Trophoblast cell (in vitro differentiated cells and primary cell): ENCODE results near the gene MAEA.

ENCODE experiments used
- DNase-seq, 2 donors: peaks; one replicate each; pipeline ENCODE4 v3.0.0-alpha.2; 2016
- H2AFZ ChIP-seq: 2 replicates; pipeline ENCODE4 v1.6.1; 2013; ENCODE audit warnings: low read length, moderate library complexity, mild to moderate bottlenecking; ENCODE audit not compliant: insufficient read depth, poor library complexity
- H2AK5ac ChIP-seq: 2 replicates; pipeline ENCODE4 v1.6.1; 2013; ENCODE audit warnings: mild to moderate bottlenecking, low read length
- H2BK120ac ChIP-seq: 2 replicates; pipeline ENCODE4 v1.6.1; 2013; ENCODE audit warnings: low read length, mild to moderate bottlenecking, moderate library complexity; ENCODE audit not compliant: insufficient read depth, poor library complexity
- H2BK12ac ChIP-seq: 2 replicates; pipeline ENCODE4 v1.6.1; 2013; ENCODE audit warnings: mild to moderate bottlenecking, low read length, moderate library complexity
- H2BK5ac ChIP-seq: 2 replicates; pipeline ENCODE4 v1.6.1; 2013; ENCODE audit warnings: low read length, low read depth, moderate library complexity, mild to moderate bottlenecking; ENCODE audit not compliant: poor library complexity
- H3K14ac ChIP-seq: 2 replicates; pipeline ENCODE4 v1.6.1; 2013; ENCODE audit warnings: mild to moderate bottlenecking, low read length
- H3K18ac ChIP-seq: 2 replicates; pipeline ENCODE4 v1.6.1; 2013; ENCODE audit warnings: mild to moderate bottlenecking, low read length
- H3K23ac ChIP-seq: 2 replicates; pipeline ENCODE4 v1.6.1; 2013; ENCODE audit warnings: low read length
- H3K27ac ChIP-seq: 2 replicates; pipeline ENCODE4 v1.5.1; 2013; ENCODE audit warnings: low read depth, mild to moderate bottlenecking, inconsistent platforms, low read length, moderate library complexity
- H3K27me3 ChIP-seq: 2 replicates; pipeline ENCODE4 v1.6.1; 2013; ENCODE audit warnings: inconsistent platforms, mild to moderate bottlenecking, low read length, moderate library complexity; ENCODE audit not compliant: insufficient read depth
- H3K36me3 ChIP-seq, 2 experiments: 1 replicate in 1 of 2; 2 replicates in 1 of 2; pipeline ENCODE4 v1.6.1; 2013; ENCODE audit warnings: low read length in 2 of 2, mild to moderate bottlenecking in 2 of 2, moderate library complexity in 1 of 2; ENCODE audit not compliant: insufficient read depth in 2 of 2, control insufficient read depth in 1 of 2
- H3K4ac ChIP-seq: 2 replicates; pipeline ENCODE4 v1.6.1; 2013; ENCODE audit warnings: low read depth, mild to moderate bottlenecking, low read length, moderate library complexity
- H3K4me1 ChIP-seq, 2 experiments: 1 replicate in 1 of 2; 2 replicates in 1 of 2; pipeline ENCODE4 v1.6.1; 2013; ENCODE audit warnings: low read length in 2 of 2, mild to moderate bottlenecking in 2 of 2, moderate library complexity in 1 of 2; ENCODE audit not compliant: insufficient read depth in 2 of 2, control insufficient read depth in 1 of 2
- H3K4me2 ChIP-seq: 2 replicates; pipeline ENCODE4 v1.6.1; 2013; ENCODE audit warnings: inconsistent platforms, mild to moderate bottlenecking, low read length, moderate library complexity
- H3K4me3 ChIP-seq: 2 replicates; pipeline ENCODE4 v1.5.1; 2013; ENCODE audit warnings: mild to moderate bottlenecking, low read depth, low read length, inconsistent platforms
- H3K79me1 ChIP-seq: one replicate; pipeline ENCODE4 v1.6.1; 2013; ENCODE audit warnings: low read length
- H3K79me2 ChIP-seq: 2 replicates; pipeline ENCODE4 v1.6.1; 2013; ENCODE audit warnings: low read length, mild to moderate bottlenecking; ENCODE audit not compliant: control insufficient read depth, insufficient read depth, poor library complexity
- H3K9ac ChIP-seq: 2 replicates; pipeline ENCODE4 v1.6.1; 2013; ENCODE audit warnings: mild to moderate bottlenecking, low read length
- H3K9me3 ChIP-seq: 2 replicates; pipeline ENCODE4 v1.6.1; 2013; ENCODE audit warnings: low read depth, mild to moderate bottlenecking, control low read depth, inconsistent platforms, low read length; ENCODE audit not compliant: insufficient read depth
- H4K12ac ChIP-seq: 2 replicates; pipeline ENCODE4 v1.6.1; 2013; ENCODE audit warnings: low read depth, mild to moderate bottlenecking, low read length, moderate library complexity
- H4K8ac ChIP-seq: 2 replicates; pipeline ENCODE4 v1.6.1; 2013; ENCODE audit warnings: low read depth, mild to moderate bottlenecking, low read length, moderate library complexity
- H4K91ac ChIP-seq: one replicate; pipeline ENCODE4 v1.6.1; 2013; ENCODE audit warnings: low read depth, mild to moderate bottlenecking, low read length, moderate library complexity
- WGBS: extraction: QIAGEN DNeasy Blood & Tissue Kit; methylation state at CpG from one replicate; pipeline ENCODE4 v1.1.7; 2013; ENCODE audit warnings: missing lambda C conversion rate; ENCODE audit not compliant: insufficient read length, insufficient coverage; ENCODE audit errors: extremely low coverage; 5-methylcytosine and 5-hydroxymethylcytosine counted together

Gene MAEA

GRCh38 chr4:1302159-1302558 is 12.5 kb downstream of the MAEA start:
- no peak overlapping the region for H4K8ac ChIP-seq
- H2BK5ac ChIP-seq, result no peak overlapping the region
- no peak overlapping the region for H3K4ac ChIP-seq
- no peak overlapping the region for H3K23ac ChIP-seq
- no peak overlapping the region for H3K27ac ChIP-seq
- H3K4me3 ChIP-seq, result no peak overlapping the region
- H3K27me3 ChIP-seq, result no peaks in the 10 kb centered on the region
- H3K79me2 ChIP-seq, result peaks cover 18% of the 10 kb centered on the region
- no peak overlapping the region for H3K14ac ChIP-seq
- H3K36me3 ChIP-seq, result peaks cover 40 to 49% of the 10 kb centered on the region in 2 experiments
- H2AFZ ChIP-seq, result no peak overlapping the region
- H3K9ac ChIP-seq, result no peak overlapping the region
- peaks cover 0 to 2% of the 10 kb centered on the region in 2 experiments for H3K4me1 ChIP-seq
- H3K79me1 ChIP-seq, result no peaks in the 10 kb centered on the region
- no peak for DNase-seq
- no peak overlapping the region for H2BK120ac ChIP-seq
- no peak overlapping the region for H3K18ac ChIP-seq
- H3K4me2 ChIP-seq, result no peak overlapping the region
- H3K9me3 ChIP-seq, result peaks cover 2% of the 10 kb centered on the region
- no CpG with 5 or more reads among the region's 4 CpGs for whole genome bisulfite sequencing
- no peak overlapping the region for H4K12ac ChIP-seq
- H4K91ac ChIP-seq, result no peak overlapping the region
- no peak overlapping the region for H2BK12ac ChIP-seq
- H2AK5ac ChIP-seq, result no peak overlapping the region

- H3K79me2 ChIP-seq, result peaks cover 16% of the 10 kb centered on the region
- H2BK120ac ChIP-seq, result no peak overlapping the region
- no peak overlapping the region for H2BK12ac ChIP-seq
- WGBS, result no CpG with 5 or more reads among the region's 13 CpGs
- no peak overlapping the region for H2AFZ ChIP-seq
- H4K8ac ChIP-seq, result no peak overlapping the region
- H2BK5ac ChIP-seq, result no peak overlapping the region
- H3K14ac ChIP-seq, result no peak overlapping the region
- no peaks in the 10 kb centered on the region for H3K79me1 ChIP-seq
- H3K4me1 ChIP-seq, result peaks cover 13 to 22% of the 10 kb centered on the region in 2 experiments
- H3K4ac ChIP-seq, result no peak overlapping the region
- H3K4me2 ChIP-seq, result no peak overlapping the region
- peak; percentile 63 to 70 for DNase-seq
- H3K36me3 ChIP-seq, result peaks cover 12 to 33% of the 10 kb centered on the region in 2 experiments
- H3K9me3 ChIP-seq, result peaks cover under 1% of the 10 kb centered on the region
- H4K91ac ChIP-seq, result no peak overlapping the region
- H3K4me3 ChIP-seq, result no peak overlapping the region
- H4K12ac ChIP-seq, result no peak overlapping the region
- no peak overlapping the region for H2AK5ac ChIP-seq
- H3K23ac ChIP-seq, result no peak overlapping the region
- H3K27ac ChIP-seq, result no peak overlapping the region
- H3K9ac ChIP-seq, result no peak overlapping the region
- no peak overlapping the region for H3K18ac ChIP-seq
- no peaks in the 10 kb centered on the region for H3K27me3 ChIP-seq
These were observed 15.6 kb downstream of the MAEA start for GRCh38 chr4:1305261-1305711.

GRCh38 chr4:1305781-1306455 is 16.2 kb downstream of the MAEA start:
- WGBS, result no CpG with 5 or more reads among the region's 17 CpGs
- peaks cover 7 to 28% of the 10 kb centered on the region in 2 experiments for H3K36me3 ChIP-seq

GRCh38 chr4:1307951-1308735 is 18.5 kb downstream of the MAEA start:
- no peak overlapping the region for H2AFZ ChIP-seq
- no CpG with 5 or more reads among the region's 34 CpGs for WGBS

More at GRCh38 chr4:1305781-1306455, 16.2 kb downstream of the MAEA start:
- H3K18ac ChIP-seq, result no peak overlapping the region
- DNase-seq, result no peak
- H2AK5ac ChIP-seq, result no peak overlapping the region
- H4K12ac ChIP-seq, result no peak overlapping the region
- H3K27ac ChIP-seq, result no peak overlapping the region
- H3K79me1 ChIP-seq, result no peaks in the 10 kb centered on the region
- H3K4me2 ChIP-seq, result no peak overlapping the region
- H3K27me3 ChIP-seq, result no peaks in the 10 kb centered on the region
- H3K14ac ChIP-seq, result no peak overlapping the region
- no peak overlapping the region for H3K23ac ChIP-seq
- H3K79me2 ChIP-seq, result peaks cover 17% of the 10 kb centered on the region
- no peak overlapping the region for H2BK5ac ChIP-seq
- no peak overlapping the region for H2BK12ac ChIP-seq
- H2BK120ac ChIP-seq, result no peak overlapping the region
- H3K9ac ChIP-seq, result no peak overlapping the region
- no peak overlapping the region for H4K8ac ChIP-seq
- peaks cover 15 to 22% of the 10 kb centered on the region in 2 experiments for H3K4me1 ChIP-seq
- H2AFZ ChIP-seq, result no peak overlapping the region
- no peak overlapping the region for H3K4me3 ChIP-seq
- peak overlapping the region; percentile 39 for H3K4ac ChIP-seq
- no peak overlapping the region for H4K91ac ChIP-seq
- peaks cover 2% of the 10 kb centered on the region for H3K9me3 ChIP-seq

More at GRCh38 chr4:1307951-1308735, 18.5 kb downstream of the MAEA start:
- Histone ChIP-seq H2AK5ac (no peak overlapping the region), H3K79me2 (peaks cover 15% of the 10 kb centered on the region), H3K27me3 (no peaks in the 10 kb centered on the region), H2BK5ac (no peak overlapping the region), H3K23ac (no peak overlapping the region), H4K91ac (no peak overlapping the region), H3K9me3 (peaks cover 2% of the 10 kb centered on the region), H3K4ac (no peak overlapping the region), H3K14ac (no peak overlapping the region), H3K4me2 (no peak overlapping the region), H4K12ac (no peak overlapping the region), H3K79me1 (no peaks in the 10 kb centered on the region), H3K9ac (no peak overlapping the region), H3K18ac (no peak overlapping the region), H2BK12ac (no peak overlapping the region), H3K4me1 (peaks cover 15 to 22% of the 10 kb centered on the region in 2 experiments), H4K8ac (no peak overlapping the region), H3K27ac (no peak overlapping the region), H3K36me3 (peaks cover 21 to 40% of the 10 kb centered on the region in 2 experiments), H2BK120ac (no peak overlapping the region), H3K4me3 (no peak overlapping the region)
- peak in 1 of 2 donors; percentile 32 for DNase-seq
